ENCODE data around the gene ALDH5A1. TPM values are rescaled to one million over a fixed set of nuclear protein-coding genes. Genes with fewer than 3 reads are reported as not detected.
A peak's percentile ranks its signal among the peaks of the same experiment; 100 is the strongest.

Gene ALDH5A1
- total RNA-seq, 2 donors from 2014 or later: 2.3 to 3.1 TPM

- no peaks in the 10 kb centered on the region for H3K36me3 Mint-ChIP-seq
- ATAC-seq: no peak
- H3K4me1 Mint-ChIP-seq (ENCODE audit: low read depth in 2 of 2): no peaks in the 10 kb centered on the region
- H3K27ac Mint-ChIP-seq: no peak overlapping the region
- no peak for DNase-seq (ENCODE audit: low spot score)
- no peaks in the 10 kb centered on the region for H3K9me3 Mint-ChIP-seq
- no peak overlapping the region for H3K4me3 Mint-ChIP-seq
- peaks cover 13 to 17% of the 10 kb centered on the region in 2 donors for H3K27me3 Mint-ChIP-seq
These were observed 54.4 kb downstream of the ALDH5A1 start for GRCh38 chr6:24549158-24549557.

GRCh38 chr6:24549674-24550353 is 55.0 kb downstream of the ALDH5A1 start:
- H3K9me3 Mint-ChIP-seq: no peaks in the 10 kb centered on the region
- no peak overlapping the region for H3K27ac Mint-ChIP-seq
- H3K4me3 Mint-ChIP-seq: no peak overlapping the region
- peaks cover 13 to 17% of the 10 kb centered on the region in 2 donors for H3K27me3 Mint-ChIP-seq
- no peaks in the 10 kb centered on the region for H3K4me1 Mint-ChIP-seq (ENCODE audit: low read depth in 2 of 2)
- no peaks in the 10 kb centered on the region for H3K36me3 Mint-ChIP-seq
- ATAC-seq (no peak), DNase-seq (ENCODE audit: low spot score) (no peak)

GRCh38 chr6:24551139-24551538 is 56.4 kb downstream of the ALDH5A1 start:
- ATAC-seq (no peak), DNase-seq (ENCODE audit: low spot score) (no peak)
- H3K27ac Mint-ChIP-seq: no peak overlapping the region
- H3K27me3 Mint-ChIP-seq: peaks cover 13 to 17% of the 10 kb centered on the region in 2 donors
- H3K4me3 Mint-ChIP-seq: no peak overlapping the region
- no peaks in the 10 kb centered on the region for H3K4me1 Mint-ChIP-seq (ENCODE audit: low read depth in 2 of 2)
- no peaks in the 10 kb centered on the region for H3K9me3 Mint-ChIP-seq
- no peaks in the 10 kb centered on the region for H3K36me3 Mint-ChIP-seq

- H3K27ac Mint-ChIP-seq: no peak overlapping the region
- H3K36me3 Mint-ChIP-seq: no peaks in the 10 kb centered on the region
- no peaks in the 10 kb centered on the region for H3K9me3 Mint-ChIP-seq
- H3K4me3 Mint-ChIP-seq: no peak overlapping the region
- no peak for DNase-seq (ENCODE audit: low spot score)
- H3K4me1 Mint-ChIP-seq (ENCODE audit: low read depth in 2 of 2): no peaks in the 10 kb centered on the region
- ATAC-seq: no peak
- peaks cover 0 to 5% of the 10 kb centered on the region in 2 donors for H3K27me3 Mint-ChIP-seq
These were observed 59.7 kb downstream of the ALDH5A1 start for GRCh38 chr6:24554474-24554873.

- Mint-ChIP-seq H3K4me3 (no peak overlapping the region), H3K27ac (no peak overlapping the region), H3K4me1 (ENCODE audit: low read depth in 2 of 2) (no peaks in the 10 kb centered on the region), H3K9me3 (no peaks in the 10 kb centered on the region), H3K27me3 (peaks cover 7 to 10% of the 10 kb centered on the region in 2 donors), H3K36me3 (no peaks in the 10 kb centered on the region)
- no peak for ATAC-seq
- no peak for DNase-seq (ENCODE audit: low spot score)
These were observed 63.7 kb downstream of the ALDH5A1 start for GRCh38 chr6:24558516-24558915.

- DNase-seq (ENCODE audit: low spot score): no peak
- H3K36me3 Mint-ChIP-seq: no peaks in the 10 kb centered on the region
- no peaks in the 10 kb centered on the region for H3K4me1 Mint-ChIP-seq (ENCODE audit: low read depth in 2 of 2)
- peaks cover 3 to 10% of the 10 kb centered on the region in 2 donors for H3K27me3 Mint-ChIP-seq
- ATAC-seq: no peak
- no peaks in the 10 kb centered on the region for H3K9me3 Mint-ChIP-seq
- no peak overlapping the region for H3K27ac Mint-ChIP-seq
- H3K4me3 Mint-ChIP-seq: no peak overlapping the region
These were observed 69.3 kb downstream of the ALDH5A1 start for GRCh38 chr6:24564081-24564480.

- Mint-ChIP-seq H3K27ac (no peak overlapping the region), H3K9me3 (no peaks in the 10 kb centered on the region), H3K27me3 (peaks cover 4 to 10% of the 10 kb centered on the region in 2 donors), H3K4me3 (no peak overlapping the region), H3K4me1 (ENCODE audit: low read depth in 2 of 2) (no peaks in the 10 kb centered on the region), H3K36me3 (no peaks in the 10 kb centered on the region)
- ATAC-seq (no peak), DNase-seq (ENCODE audit: low spot score) (no peak)
These were observed 70.4 kb downstream of the ALDH5A1 start for GRCh38 chr6:24565196-24565595.

GRCh38 chr6:24566020-24566767 is 71.4 kb downstream of the ALDH5A1 start:
- no peak for ATAC-seq
- Mint-ChIP-seq H3K9me3 (no peaks in the 10 kb centered on the region), H3K36me3 (no peaks in the 10 kb centered on the region), H3K27me3 (peaks cover 2 to 7% of the 10 kb centered on the region in 2 donors), H3K4me3 (no peak overlapping the region), H3K4me1 (ENCODE audit: low read depth in 2 of 2) (no peaks in the 10 kb centered on the region), H3K27ac (no peak overlapping the region)
- DNase-seq (ENCODE audit: low spot score): no peak

GRCh38 chr6:24568683-24569082 is 73.9 kb downstream of the ALDH5A1 start:
- Mint-ChIP-seq H3K36me3 (no peaks in the 10 kb centered on the region), H3K4me1 (ENCODE audit: low read depth in 2 of 2) (no peaks in the 10 kb centered on the region), H3K9me3 (no peaks in the 10 kb centered on the region), H3K27ac (no peak overlapping the region), H3K27me3 (peaks cover 8 to 17% of the 10 kb centered on the region in 2 donors), H3K4me3 (no peak overlapping the region)
- no peak for DNase-seq (ENCODE audit: low spot score)
- ATAC-seq: no peak

GRCh38 chr6:24569811-24570210 is 75.0 kb downstream of the ALDH5A1 start:
- ATAC-seq: no peak
- no peak overlapping the region for H3K4me3 Mint-ChIP-seq
- H3K27me3 Mint-ChIP-seq: peaks cover 8 to 17% of the 10 kb centered on the region in 2 donors
- no peaks in the 10 kb centered on the region for H3K4me1 Mint-ChIP-seq (ENCODE audit: low read depth in 2 of 2)
- H3K27ac Mint-ChIP-seq: no peak overlapping the region
- DNase-seq (ENCODE audit: low spot score): no peak
- H3K36me3 Mint-ChIP-seq: no peaks in the 10 kb centered on the region
- no peaks in the 10 kb centered on the region for H3K9me3 Mint-ChIP-seq

- Mint-ChIP-seq H3K36me3 (no peaks in the 10 kb centered on the region), H3K9me3 (no peaks in the 10 kb centered on the region), H3K4me1 (ENCODE audit: low read depth in 2 of 2) (no peaks in the 10 kb centered on the region), H3K27me3 (peaks cover 8 to 19% of the 10 kb centered on the region in 2 donors), H3K27ac (no peak overlapping the region), H3K4me3 (no peak overlapping the region)
- ATAC-seq (no peak), DNase-seq (ENCODE audit: low spot score) (no peak)
These were observed 76.6 kb downstream of the ALDH5A1 start for GRCh38 chr6:24571361-24571760.

GRCh38 chr6:24574809-24575208 is 80.0 kb downstream of the ALDH5A1 start:
- DNase-seq (ENCODE audit: low spot score) (no peak), ATAC-seq (no peak)
- H3K27ac Mint-ChIP-seq: no peak overlapping the region
- peaks cover 8 to 19% of the 10 kb centered on the region in 2 donors for H3K27me3 Mint-ChIP-seq
- H3K4me3 Mint-ChIP-seq: no peak overlapping the region
- H3K9me3 Mint-ChIP-seq: no peaks in the 10 kb centered on the region
- H3K4me1 Mint-ChIP-seq (ENCODE audit: low read depth in 2 of 2): no peaks in the 10 kb centered on the region
- no peaks in the 10 kb centered on the region for H3K36me3 Mint-ChIP-seq

- ATAC-seq (no peak), DNase-seq (ENCODE audit: low spot score) (no peak)
- Mint-ChIP-seq H3K27me3 (peaks cover 5 to 14% of the 10 kb centered on the region in 2 donors), H3K27ac (no peak overlapping the region), H3K9me3 (no peaks in the 10 kb centered on the region), H3K4me3 (no peak overlapping the region), H3K4me1 (ENCODE audit: low read depth in 2 of 2) (no peaks in the 10 kb centered on the region), H3K36me3 (no peaks in the 10 kb centered on the region)
These were observed 81.7 kb downstream of the ALDH5A1 start for GRCh38 chr6:24576447-24576846.

- peak; percentile 76 for DNase-seq (ENCODE audit: low spot score)
- Mint-ChIP-seq H3K27ac (no peak overlapping the region), H3K36me3 (no peaks in the 10 kb centered on the region)
These were observed 86.4 kb downstream of the ALDH5A1 start for GRCh38 chr6:24581084-24581669.

More at GRCh38 chr6:24581084-24581669, 86.4 kb downstream of the ALDH5A1 start:
- ATAC-seq: peak; percentile 76 to 80
- Mint-ChIP-seq H3K4me1 (ENCODE audit: low read depth in 2 of 2) (peaks cover 0 to 3% of the 10 kb centered on the region in 2 donors), H3K4me3 (no peak overlapping the region), H3K27me3 (peaks cover 0 to 18% of the 10 kb centered on the region in 2 donors), H3K9me3 (no peaks in the 10 kb centered on the region)

Data from natural killer cell treated with Interleukin-12 subunit alpha and Interleukin-12 subunit beta and Interleukin-15 and Interleukin-18, amount 100 ng/mL, for 72 hours (primary cell).